ENCODE results near the gene SPACA4.

DNA sequence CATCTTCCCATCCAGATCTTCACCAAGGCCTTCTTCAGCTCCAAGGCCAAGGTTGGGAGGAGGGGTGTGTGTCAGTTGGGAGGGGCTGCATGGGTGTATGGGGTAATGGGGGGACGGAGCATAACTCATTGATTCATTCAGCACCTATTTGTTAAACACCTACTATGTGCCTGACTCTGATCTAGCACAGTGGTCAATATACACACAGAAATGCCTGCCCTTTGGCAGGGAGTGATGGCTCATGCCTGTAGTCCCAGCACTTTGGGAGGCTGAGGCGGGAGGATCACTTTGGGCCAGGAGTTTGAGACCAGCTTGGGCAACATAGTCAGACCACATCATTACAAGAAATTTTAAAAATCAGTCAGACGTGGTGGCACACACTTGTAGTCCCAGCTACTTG is 19.2 kb upstream of the SPACA4 start:
- TF ChIP-seq PHF8 (IDR thresholded peaks at IDR 0.05; ENCODE audit: borderline replicate concordance, low read depth) = no peak
- TF ChIP-seq, protein P1, sequence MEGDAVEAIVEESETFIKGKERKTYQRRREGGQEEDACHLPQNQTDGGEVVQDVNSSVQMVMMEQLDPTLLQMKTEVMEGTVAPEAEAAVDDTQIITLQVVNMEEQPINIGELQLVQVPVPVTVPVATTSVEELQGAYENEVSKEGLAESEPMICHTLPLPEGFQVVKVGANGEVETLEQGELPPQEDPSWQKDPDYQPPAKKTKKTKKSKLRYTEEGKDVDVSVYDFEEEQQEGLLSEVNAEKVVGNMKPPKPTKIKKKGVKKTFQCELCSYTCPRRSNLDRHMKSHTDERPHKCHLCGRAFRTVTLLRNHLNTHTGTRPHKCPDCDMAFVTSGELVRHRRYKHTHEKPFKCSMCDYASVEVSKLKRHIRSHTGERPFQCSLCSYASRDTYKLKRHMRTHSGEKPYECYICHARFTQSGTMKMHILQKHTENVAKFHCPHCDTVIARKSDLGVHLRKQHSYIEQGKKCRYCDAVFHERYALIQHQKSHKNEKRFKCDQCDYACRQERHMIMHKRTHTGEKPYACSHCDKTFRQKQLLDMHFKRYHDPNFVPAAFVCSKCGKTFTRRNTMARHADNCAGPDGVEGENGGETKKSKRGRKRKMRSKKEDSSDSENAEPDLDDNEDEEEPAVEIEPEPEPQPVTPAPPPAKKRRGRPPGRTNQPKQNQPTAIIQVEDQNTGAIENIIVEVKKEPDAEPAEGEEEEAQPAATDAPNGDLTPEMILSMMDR (IDR thresholded peaks at IDR 0.05) = no peak
- no peak for TF ChIP-seq NR3C1 (IDR thresholded peaks at IDR 0.05)
- no peak for TF ChIP-seq RAD21 (conservative IDR thresholded peaks at IDR 0.05 in 1 of 2, IDR thresholded peaks at IDR 0.05 in 1 of 2)
- no peak for TF ChIP-seq SMC3 (IDR thresholded peaks at IDR 0.05)
- no peak for TF ChIP-seq RCOR1 (IDR thresholded peaks at IDR 0.05; ENCODE audit: low read depth, low read length)
- no peak for TF ChIP-seq MAFK (IDR thresholded peaks at IDR 0.05; ENCODE audit: partially characterized antibody)
- no peak for TF ChIP-seq POLR2A (IDR thresholded peaks at IDR 0.05; ENCODE audit: low read length)
- TF ChIP-seq, protein P2, sequence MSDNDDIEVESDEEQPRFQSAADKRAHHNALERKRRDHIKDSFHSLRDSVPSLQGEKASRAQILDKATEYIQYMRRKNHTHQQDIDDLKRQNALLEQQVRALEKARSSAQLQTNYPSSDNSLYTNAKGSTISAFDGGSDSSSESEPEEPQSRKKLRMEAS (IDR thresholded peaks at IDR 0.05) = no peak

Measured in A549 (cell line).